ENCODE measurements around the gene NRXN2. TPM values are rescaled to one million over a fixed set of nuclear protein-coding genes. Genes with fewer than 3 reads are reported as not detected.

NRXN2 gene
- total RNA-seq, 1 experiment from 2014 or later: not detected

- DNase-seq (ENCODE audit: unreplicated experiment): no peak
- ChIA-PET POLR2A (no interaction called here), CTCF (interaction anchor here (0.8 to 2.9 kb wide), 10 partner anchors 9 to 603 kb away, joined by 3 to 34 read pairs (median 5); partner anchors contain the start of gene RASGRP2)
- TF ChIP-seq CTCF (IDR thresholded peaks at IDR 0.05; ENCODE audit: unreplicated experiment): no peak
- H3K9me3 Mint-ChIP-seq (ENCODE audit: unreplicated experiment): no peaks in the 10 kb centered on the region
- intact Hi-C loops (cut with micrococcal nuclease): no loop called here
- no peak overlapping the region for H3K27ac Mint-ChIP-seq (ENCODE audit: low read depth, unreplicated experiment)
- H3K4me1 Mint-ChIP-seq (ENCODE audit: insufficient read depth, unreplicated experiment): no peaks in the 10 kb centered on the region
- peaks cover 50% of the 10 kb centered on the region for H3K27me3 Mint-ChIP-seq (ENCODE audit: insufficient read depth, unreplicated experiment)
- no peaks in the 10 kb centered on the region for H3K36me3 Mint-ChIP-seq (ENCODE audit: insufficient read depth, unreplicated experiment)
- BruUV-seq (replicated peaks): no TSS peak
- H3K4me3 Mint-ChIP-seq (ENCODE audit: unreplicated experiment): no peak overlapping the region
Observed at GRCh38 chr11:64690235-64690634, 32.8 kb downstream of the NRXN2 start.

- Mint-ChIP-seq H3K27ac (ENCODE audit: low read depth, unreplicated experiment) (no peak overlapping the region), H3K36me3 (ENCODE audit: insufficient read depth, unreplicated experiment) (peaks cover 6% of the 10 kb centered on the region), H3K4me1 (ENCODE audit: insufficient read depth, unreplicated experiment) (peaks cover 13% of the 10 kb centered on the region), H3K4me3 (ENCODE audit: unreplicated experiment) (no peak overlapping the region), H3K27me3 (ENCODE audit: insufficient read depth, unreplicated experiment) (peaks cover 47% of the 10 kb centered on the region), H3K9me3 (ENCODE audit: unreplicated experiment) (no peaks in the 10 kb centered on the region)
- peak; percentile 86 for TF ChIP-seq CTCF (IDR thresholded peaks at IDR 0.05; ENCODE audit: unreplicated experiment)
- BruUV-seq (replicated peaks): no TSS peak
- peak; percentile 83 for DNase-seq (ENCODE audit: unreplicated experiment)
- POLR2A ChIA-PET: interaction anchor here (0.6 to 0.9 kb wide), 4 partner anchors 16 to 433 kb away, joined by 3 to 4 read pairs (median 3); no protein-coding TSS in a partner anchor
- intact Hi-C loops (cut with micrococcal nuclease): loop anchor here (1.0 kb wide), 1 partner anchor 35 kb away; the partner anchor contains the start of gene NRXN2
- CTCF ChIA-PET: interaction anchor here (0.5 to 3.6 kb wide), 35 partner anchors 10 to 565 kb away, joined by 3 to 44 read pairs (median 4); partner anchors contain the start of genes NRXN2 and RASGRP2
Observed at GRCh38 chr11:64688534-64688982, 34.4 kb downstream of the NRXN2 start.

- H3K9me3 Mint-ChIP-seq (ENCODE audit: unreplicated experiment): no peaks in the 10 kb centered on the region
- H3K27ac Mint-ChIP-seq (ENCODE audit: low read depth, unreplicated experiment): no peak overlapping the region
- ChIA-PET CTCF (interaction anchor here (0.6 to 3.6 kb wide), 21 partner anchors 9 to 433 kb away, joined by 3 to 44 read pairs (median 7); partner anchors contain the start of genes NRXN2 and RASGRP2), POLR2A (interaction anchor here (0.9 kb wide), 1 partner anchor 31 kb away, joined by 4 read pairs; no protein-coding TSS in a partner anchor)
- H3K36me3 Mint-ChIP-seq (ENCODE audit: insufficient read depth, unreplicated experiment): peaks cover 6% of the 10 kb centered on the region
- H3K4me3 Mint-ChIP-seq (ENCODE audit: unreplicated experiment): no peak overlapping the region
- DNase-seq (ENCODE audit: unreplicated experiment): no peak
- no peak for TF ChIP-seq CTCF (IDR thresholded peaks at IDR 0.05; ENCODE audit: unreplicated experiment)
- intact Hi-C loops (cut with micrococcal nuclease): loop anchor here (1.0 kb wide), 1 partner anchor 35 kb away; the partner anchor contains the start of gene NRXN2
- H3K27me3 Mint-ChIP-seq (ENCODE audit: insufficient read depth, unreplicated experiment): peaks cover 42% of the 10 kb centered on the region
- peaks cover 13% of the 10 kb centered on the region for H3K4me1 Mint-ChIP-seq (ENCODE audit: insufficient read depth, unreplicated experiment)
- no TSS peak for BruUV-seq (replicated peaks)
Observed at GRCh38 chr11:64687643-64688533, 35.1 kb downstream of the NRXN2 start.

GRCh38 chr11:64687204-64687603, 35.8 kb downstream of the NRXN2 start:
- Mint-ChIP-seq H3K27ac (ENCODE audit: low read depth, unreplicated experiment) (no peak overlapping the region), H3K4me3 (ENCODE audit: unreplicated experiment) (no peak overlapping the region), H3K9me3 (ENCODE audit: unreplicated experiment) (no peaks in the 10 kb centered on the region), H3K27me3 (ENCODE audit: insufficient read depth, unreplicated experiment) (peaks cover 35% of the 10 kb centered on the region), H3K36me3 (ENCODE audit: insufficient read depth, unreplicated experiment) (peaks cover 6% of the 10 kb centered on the region), H3K4me1 (ENCODE audit: insufficient read depth, unreplicated experiment) (peaks cover 13% of the 10 kb centered on the region)
- POLR2A ChIA-PET: no interaction called here
- no peak for TF ChIP-seq CTCF (IDR thresholded peaks at IDR 0.05; ENCODE audit: unreplicated experiment)
- CTCF ChIA-PET: interaction anchor here (0.7 to 3.6 kb wide), 3 partner anchors 13 to 49 kb away, joined by 3 to 44 read pairs (median 8); no protein-coding TSS in a partner anchor
- intact Hi-C loops (cut with micrococcal nuclease): no loop called here
- DNase-seq (ENCODE audit: unreplicated experiment): no peak
- BruUV-seq (replicated peaks): no TSS peak

Measured in MCF 10A (cell line).